ENCODE data around the gene ZPR1. TPM values are rescaled to one million over a fixed set of nuclear protein-coding genes. Genes with fewer than 3 reads are reported as not detected.

The ZPR1 gene
- total and polyA plus RNA-seq, 10 donors: 16.2 to 47.6 (median 23.4) TPM

GRCh38 chr11:116800610-116801009 is 12.8 kb upstream of the ZPR1 start:
- intact Hi-C loops (cut with DNase I; ENCODE audit: low total_unique reads): no loop called here
- no peak for TF ChIP-seq CTCF (IDR thresholded peaks at IDR 0.05 in 8 of 11, conservative IDR thresholded peaks at IDR 0.05 in 3 of 11)
- no peak for TF ChIP-seq POLR2A (IDR thresholded peaks at IDR 0.05)
- TF ChIP-seq POLR2AphosphoS5 (IDR thresholded peaks at IDR 0.05): no peak
- Histone ChIP-seq H3K4me1 (no peaks in the 10 kb centered on the region), H3K27ac (no peak overlapping the region), H3K9me3 (no peaks in the 10 kb centered on the region), H3K36me3 (no peaks in the 10 kb centered on the region), H3K27me3 (replicated peaks in 1 of 7) (no peaks in the 10 kb centered on the region), H3K4me3 (no peak overlapping the region)
- DNase-seq: no peak
- 91 to 100% (median 96%) methylated on average over 2 of the region's 2 CpGs for WGBS, 5 donors

- intact Hi-C loops (cut with DNase I; ENCODE audit: low total_unique reads): no loop called here
- no peak for DNase-seq
- 63 to 76% (median 73%) methylated on average over 5 of the region's 5 CpGs for WGBS, 5 donors
These were observed 10.5 kb upstream of the ZPR1 start for GRCh38 chr11:116798368-116798767.

GRCh38 chr11:116797816-116798215 is 10.0 kb upstream of the ZPR1 start:
- DNase-seq: no peak
- no peak overlapping the region for H3K4me3 ChIP-seq
- H3K27me3 ChIP-seq (replicated peaks in 1 of 7): no peaks in the 10 kb centered on the region
- H3K4me1 ChIP-seq: no peaks in the 10 kb centered on the region
- H3K9me3 ChIP-seq: no peaks in the 10 kb centered on the region
- 90 to 94% (median 92%) methylated on average over 5 of the region's 5 CpGs for WGBS, 5 donors
- no peak overlapping the region for H3K27ac ChIP-seq
- TF ChIP-seq CTCF (IDR thresholded peaks at IDR 0.05 in 8 of 11, conservative IDR thresholded peaks at IDR 0.05 in 3 of 11) (no peak), POLR2A (IDR thresholded peaks at IDR 0.05) (no peak)
- intact Hi-C loops (cut with DNase I; ENCODE audit: low total_unique reads): no loop called here
- H3K36me3 ChIP-seq: no peaks in the 10 kb centered on the region

More at GRCh38 chr11:116798368-116798767, 10.5 kb upstream of the ZPR1 start:
- no peak overlapping the region for H3K4me3 ChIP-seq
- no peaks in the 10 kb centered on the region for H3K9me3 ChIP-seq
- H3K36me3 ChIP-seq: no peaks in the 10 kb centered on the region
- H3K4me1 ChIP-seq: no peaks in the 10 kb centered on the region
- no peak overlapping the region for H3K27ac ChIP-seq
- no peaks in the 10 kb centered on the region for H3K27me3 ChIP-seq (replicated peaks in 1 of 7)
- TF ChIP-seq POLR2A (IDR thresholded peaks at IDR 0.05) (no peak), POLR2AphosphoS5 (IDR thresholded peaks at IDR 0.05) (no peak), CTCF (IDR thresholded peaks at IDR 0.05 in 8 of 11, conservative IDR thresholded peaks at IDR 0.05 in 3 of 11) (no peak)

- no peak overlapping the region for H3K4me3 ChIP-seq
- TF ChIP-seq POLR2AphosphoS5 (IDR thresholded peaks at IDR 0.05) (no peak), POLR2A (IDR thresholded peaks at IDR 0.05) (no peak), CTCF (IDR thresholded peaks at IDR 0.05 in 8 of 11, conservative IDR thresholded peaks at IDR 0.05 in 3 of 11) (no peak)
- H3K27ac ChIP-seq: no peak overlapping the region
- WGBS, 5 donors: 64 to 90% (median 80%) methylated on average over 1 of the region's 1 CpG
- DNase-seq: no peak
- H3K4me1 ChIP-seq: peaks cover 0 to 4% (median 2%) of the 10 kb centered on the region in 6 donors
- H3K36me3 ChIP-seq: no peaks in the 10 kb centered on the region
- intact Hi-C loops (cut with DNase I; ENCODE audit: low total_unique reads): no loop called here
- H3K27me3 ChIP-seq (replicated peaks in 1 of 7): peaks cover 0 to 3% (median 0%) of the 10 kb centered on the region in 7 donors
- no peaks in the 10 kb centered on the region for H3K9me3 ChIP-seq
These were observed 8.7 kb upstream of the ZPR1 start for GRCh38 chr11:116796548-116796947.

Measured in spleen (tissue), 11 donors.